ENCODE data around the gene BAIAP2L1.
A peak's percentile ranks its signal among the peaks of the same experiment; 100 is the strongest.

Gene BAIAP2L1

DNA sequence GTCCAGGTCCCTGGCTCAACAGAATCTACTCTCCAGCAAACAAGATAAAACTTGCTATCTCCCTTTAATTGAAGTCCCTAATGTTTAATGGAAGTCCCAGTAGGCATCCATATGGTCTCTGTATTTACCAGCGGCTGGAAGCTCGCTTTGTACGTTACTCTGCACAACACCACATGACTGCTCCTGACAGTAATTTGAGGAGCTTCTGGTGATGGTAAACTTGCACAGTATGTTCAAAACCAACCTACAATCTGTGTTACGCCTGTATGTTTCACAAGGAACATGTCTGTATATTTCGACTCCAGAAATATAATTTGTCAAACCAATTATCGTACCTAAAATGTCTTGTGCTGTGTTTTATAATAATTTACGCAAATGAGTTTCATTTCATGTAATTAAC is 144.5 kb downstream of the BAIAP2L1 start:
- Histone ChIP-seq H3K9me3 (ENCODE audit: control insufficient read depth, insufficient read depth, low read length) (no peaks in the 10 kb centered on the region; the same call in 1 of the 2 replicates), H3K9ac (ENCODE audit: low read depth, low read length) (no peak overlapping the region), H3K4me1 (ENCODE audit: control insufficient read depth, insufficient read depth, low read length) (no peaks in the 10 kb centered on the region), H3K27me3 (ENCODE audit: control insufficient read depth, insufficient read depth, low read length) (no peaks in the 10 kb centered on the region), H3K36me3 (ENCODE audit: control insufficient read depth, insufficient read depth, low read length) (0 out of 2 replicates have a peak, but pooled peaks cover 3% of the 10 kb centered on the region), H3K4me3 (ENCODE audit: low read depth, low read length) (no peak overlapping the region), H3K27ac (ENCODE audit: low read depth, low read length) (no peak overlapping the region)

DNA sequence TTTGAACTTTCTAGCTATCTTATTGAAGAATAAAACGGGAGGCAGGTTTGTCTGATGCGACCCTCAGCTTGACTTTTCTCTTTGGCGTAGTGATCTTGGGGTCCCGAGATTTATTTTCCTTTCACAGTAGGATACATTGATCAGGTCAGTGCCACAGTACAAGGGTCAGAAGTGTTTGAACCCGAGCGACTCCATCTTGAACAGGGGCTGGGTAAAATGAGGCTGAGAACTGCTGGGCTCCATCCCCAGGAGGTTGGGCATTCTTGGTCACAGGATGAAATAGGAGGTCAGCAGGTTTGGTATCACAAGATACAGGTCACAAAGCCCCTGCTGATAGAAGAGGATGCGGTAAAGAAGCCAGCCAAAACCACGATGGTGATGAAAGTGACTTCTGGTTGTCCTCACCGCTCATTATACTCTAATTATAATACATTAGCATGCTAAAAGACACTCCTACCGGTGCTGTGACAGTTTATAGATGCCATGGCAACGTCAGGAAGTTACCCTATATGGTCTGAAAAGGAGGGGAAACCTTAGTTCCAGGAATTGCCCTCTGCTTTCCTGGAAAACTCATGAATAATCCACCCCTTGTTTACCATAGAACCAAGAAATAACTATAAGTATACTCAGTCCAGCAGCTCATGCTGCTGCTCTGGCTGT is 145.8 kb downstream of the BAIAP2L1 start:
- Histone ChIP-seq H3K36me3 (ENCODE audit: control insufficient read depth, insufficient read depth, low read length) (0 out of 2 replicates have a peak, but pooled peaks cover 3% of the 10 kb centered on the region), H3K9ac (ENCODE audit: low read depth, low read length) (no peak overlapping the region), H3K27me3 (ENCODE audit: control insufficient read depth, insufficient read depth, low read length) (no peaks in the 10 kb centered on the region), H3K4me1 (ENCODE audit: control insufficient read depth, insufficient read depth, low read length) (peaks cover 7% of the 10 kb centered on the region; the same call in 1 of the 2 replicates), H3K9me3 (ENCODE audit: control insufficient read depth, insufficient read depth, low read length) (no peaks in the 10 kb centered on the region), H3K4me3 (ENCODE audit: low read depth, low read length) (no peak overlapping the region), H3K27ac (ENCODE audit: low read depth, low read length) (no peak overlapping the region)

DNA sequence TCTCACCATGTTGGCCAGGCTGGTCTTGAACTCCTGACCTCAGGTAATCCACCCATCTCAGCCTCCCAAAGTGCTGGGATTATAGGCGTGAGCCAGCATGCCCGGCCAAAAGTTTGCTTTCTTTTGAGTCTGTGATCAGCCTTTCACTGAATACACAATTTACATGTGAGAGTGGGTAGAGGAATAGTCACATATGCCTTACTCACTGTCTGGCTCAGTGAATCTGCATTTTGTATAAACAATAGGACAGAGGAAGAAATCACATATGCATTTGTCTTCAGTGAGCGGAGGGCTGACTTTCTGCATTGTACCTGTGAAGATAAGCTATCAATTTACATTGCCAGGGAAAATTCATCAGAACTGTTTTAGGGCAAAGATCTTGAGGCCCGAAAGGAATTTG is 146.4 kb downstream of the BAIAP2L1 start:
- no peak overlapping the region for H3K9ac ChIP-seq (ENCODE audit: low read depth, low read length)
- peaks cover 7% of the 10 kb centered on the region; the same call in 1 of the 2 replicates for H3K4me1 ChIP-seq (ENCODE audit: control insufficient read depth, insufficient read depth, low read length)
- no peaks in the 10 kb centered on the region for H3K9me3 ChIP-seq (ENCODE audit: control insufficient read depth, insufficient read depth, low read length)
- no peak overlapping the region for H3K4me3 ChIP-seq (ENCODE audit: low read depth, low read length)
- 0 out of 2 replicates have a peak, but pooled peaks cover 3% of the 10 kb centered on the region for H3K36me3 ChIP-seq (ENCODE audit: control insufficient read depth, insufficient read depth, low read length)
- no peaks in the 10 kb centered on the region for H3K27me3 ChIP-seq (ENCODE audit: control insufficient read depth, insufficient read depth, low read length)
- no peak overlapping the region for H3K27ac ChIP-seq (ENCODE audit: low read depth, low read length)

DNA sequence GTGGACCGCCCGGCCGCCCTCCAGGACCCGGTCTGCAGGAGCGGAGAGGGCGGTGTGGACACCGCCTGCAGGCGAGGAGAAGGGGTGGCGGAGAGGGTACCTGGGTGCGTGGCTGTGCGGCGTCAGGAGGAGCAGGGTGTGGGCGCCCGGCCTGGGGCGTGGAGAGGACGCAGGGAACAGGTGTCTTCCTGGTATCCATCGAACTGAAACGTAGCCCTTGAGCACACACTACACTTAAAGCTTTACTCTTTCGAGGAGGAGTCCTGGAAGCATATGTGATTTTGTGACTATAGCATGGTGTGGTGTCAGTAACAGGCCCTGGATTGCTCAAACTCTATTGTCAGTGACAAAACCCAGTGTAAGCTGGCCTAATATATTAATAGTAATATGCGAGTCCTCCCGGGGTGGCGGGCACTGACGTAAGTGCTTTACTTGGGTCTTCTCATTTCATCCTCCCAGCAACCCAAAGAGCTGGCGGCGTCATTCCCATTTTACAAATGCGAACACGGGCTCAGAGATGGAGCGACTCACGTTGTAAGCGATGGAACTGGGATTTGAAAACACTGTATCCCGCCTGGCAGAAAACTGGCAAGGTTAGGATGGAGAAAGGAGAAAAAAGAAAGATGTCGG is 148.3 kb downstream of the BAIAP2L1 start:
- Histone ChIP-seq H3K36me3 (ENCODE audit: control insufficient read depth, insufficient read depth, low read length) (0 out of 2 replicates have a peak, but pooled peaks cover under 1% of the 10 kb centered on the region), H3K4me3 (ENCODE audit: low read depth, low read length) (peak overlapping the region; percentile 96), H3K27me3 (ENCODE audit: control insufficient read depth, insufficient read depth, low read length) (no peaks in the 10 kb centered on the region), H3K4me1 (ENCODE audit: control insufficient read depth, insufficient read depth, low read length) (peaks cover 7% of the 10 kb centered on the region; the same call in 1 of the 2 replicates), H3K9me3 (ENCODE audit: control insufficient read depth, insufficient read depth, low read length) (no peaks in the 10 kb centered on the region), H3K27ac (ENCODE audit: low read depth, low read length) (peak overlapping the region; percentile 44), H3K9ac (ENCODE audit: low read depth, low read length) (peak overlapping the region; percentile 61)

DNA sequence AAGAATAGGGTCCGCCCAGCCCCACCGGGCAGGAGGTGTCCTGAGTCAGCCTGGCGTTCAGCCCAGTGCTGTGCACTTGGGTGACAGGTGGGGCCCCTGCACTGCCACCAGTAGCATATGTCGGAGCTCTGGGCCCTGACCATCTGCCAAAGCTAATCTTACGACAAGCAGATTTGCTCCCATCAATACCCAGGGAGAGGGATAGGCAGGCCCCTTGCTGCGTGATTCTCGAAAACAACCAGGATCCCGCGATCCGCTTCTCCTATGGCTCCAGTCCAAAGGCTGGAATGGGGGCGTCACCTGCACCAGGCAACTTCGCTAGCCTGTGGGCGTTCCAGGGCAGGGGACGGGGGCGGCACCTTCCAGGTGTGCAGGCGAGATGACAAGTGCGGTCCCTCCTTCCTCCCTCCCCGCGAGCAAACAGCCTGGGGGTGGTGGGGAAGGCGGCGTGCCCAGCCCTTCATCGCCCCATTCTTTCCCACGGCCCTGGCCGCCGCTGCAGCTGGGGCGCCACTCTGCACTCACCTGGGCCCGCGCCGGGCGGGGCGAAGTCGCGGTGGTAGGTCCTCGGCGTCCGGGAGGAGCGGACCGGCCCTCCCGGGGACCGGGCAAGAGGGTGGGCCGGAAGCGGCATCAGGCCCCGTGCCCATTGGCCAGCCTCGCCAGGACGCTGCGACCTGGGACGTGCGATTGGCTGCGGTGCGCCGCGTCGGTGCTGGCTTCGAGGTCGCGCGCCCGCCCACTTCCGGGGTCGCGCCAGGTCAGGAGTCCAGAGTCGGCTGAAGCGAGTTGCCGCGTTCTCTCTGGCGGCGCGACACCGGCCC is 149.1 kb downstream of the BAIAP2L1 start, which contains the start of gene TECPR1:
TSS of gene TECPR1 (minus strand) at position 632 of the 824 bp plus-strand sequence. CDS start 6,086 bp downstream, outside the sequence.
- Histone ChIP-seq H3K36me3 (ENCODE audit: control insufficient read depth, insufficient read depth, low read length) (no peaks in the 10 kb centered on the region), H3K4me3 (ENCODE audit: low read depth, low read length) (peak within 1 kb of the TSS; percentile 96), H3K9ac (ENCODE audit: low read depth, low read length) (peak within 1 kb of the TSS; percentile 61), H3K27ac (ENCODE audit: low read depth, low read length) (peak within 1 kb of the TSS; percentile 78), H3K9me3 (ENCODE audit: control insufficient read depth, insufficient read depth, low read length) (no peaks in the 10 kb centered on the region), H3K27me3 (ENCODE audit: control insufficient read depth, insufficient read depth, low read length) (no peaks in the 10 kb centered on the region), H3K4me1 (ENCODE audit: control insufficient read depth, insufficient read depth, low read length) (peaks cover 7% of the 10 kb centered on the region; the same call in 1 of the 2 replicates)

DNA sequence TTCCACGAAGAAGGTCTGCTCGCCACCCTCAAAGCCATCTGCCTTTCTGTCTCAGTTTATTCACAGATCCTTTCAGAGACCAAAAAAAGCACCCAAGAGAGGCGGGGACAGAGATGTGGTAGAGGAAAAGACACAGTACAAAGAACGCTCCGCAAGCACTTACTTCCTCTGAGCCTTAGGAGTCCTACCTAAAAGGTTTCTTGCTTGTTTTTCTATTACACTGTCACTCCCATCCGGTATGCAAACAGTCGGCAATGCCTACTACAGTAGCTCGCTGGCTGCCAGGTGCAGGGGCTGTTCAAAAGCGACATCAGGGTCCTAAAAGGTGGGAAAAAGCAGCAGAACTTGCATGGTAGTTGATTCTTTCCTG is 149.7 kb downstream of the BAIAP2L1 start:
- no peak overlapping the region for H3K9ac ChIP-seq (ENCODE audit: low read depth, low read length)
- H3K27me3 ChIP-seq (ENCODE audit: control insufficient read depth, insufficient read depth, low read length): no peaks in the 10 kb centered on the region
- H3K27ac ChIP-seq (ENCODE audit: low read depth, low read length): peak overlapping the region; percentile 78
- no peaks in the 10 kb centered on the region for H3K36me3 ChIP-seq (ENCODE audit: control insufficient read depth, insufficient read depth, low read length)
- H3K4me1 ChIP-seq (ENCODE audit: control insufficient read depth, insufficient read depth, low read length): peaks cover 7% of the 10 kb centered on the region; the same call in 1 of the 2 replicates
- H3K9me3 ChIP-seq (ENCODE audit: control insufficient read depth, insufficient read depth, low read length): no peaks in the 10 kb centered on the region
- peak overlapping the region; percentile 96 for H3K4me3 ChIP-seq (ENCODE audit: low read depth, low read length)

DNA sequence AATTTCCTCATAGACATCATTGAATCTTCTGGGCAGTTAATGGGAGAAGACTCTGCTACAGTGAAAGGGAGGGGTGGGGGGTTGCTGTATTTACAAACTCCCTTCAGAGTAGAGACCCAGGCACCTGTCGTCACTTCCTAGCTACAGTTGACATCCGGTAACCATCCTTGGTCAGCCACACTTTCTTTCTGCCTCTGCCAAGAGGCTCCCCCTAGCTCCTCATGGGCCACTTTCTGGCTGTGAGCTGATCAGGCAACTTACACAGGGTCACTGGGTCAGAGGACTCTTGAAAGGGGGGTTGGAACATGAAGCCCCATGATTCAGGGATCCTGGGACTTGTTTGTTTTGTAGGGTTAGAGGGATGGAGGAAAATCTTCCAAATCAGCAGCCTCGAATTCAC is 150.1 kb downstream of the BAIAP2L1 start:
- H3K4me1 ChIP-seq (ENCODE audit: control insufficient read depth, insufficient read depth, low read length): peaks cover 7% of the 10 kb centered on the region; the same call in 1 of the 2 replicates
- H3K9ac ChIP-seq (ENCODE audit: low read depth, low read length): no peak overlapping the region
- H3K4me3 ChIP-seq (ENCODE audit: low read depth, low read length): peak overlapping the region; percentile 96
- H3K9me3 ChIP-seq (ENCODE audit: control insufficient read depth, insufficient read depth, low read length): no peaks in the 10 kb centered on the region
- peak overlapping the region; percentile 34 for H3K27ac ChIP-seq (ENCODE audit: low read depth, low read length)
- H3K27me3 ChIP-seq (ENCODE audit: control insufficient read depth, insufficient read depth, low read length): no peaks in the 10 kb centered on the region
- H3K36me3 ChIP-seq (ENCODE audit: control insufficient read depth, insufficient read depth, low read length): no peaks in the 10 kb centered on the region

DNA sequence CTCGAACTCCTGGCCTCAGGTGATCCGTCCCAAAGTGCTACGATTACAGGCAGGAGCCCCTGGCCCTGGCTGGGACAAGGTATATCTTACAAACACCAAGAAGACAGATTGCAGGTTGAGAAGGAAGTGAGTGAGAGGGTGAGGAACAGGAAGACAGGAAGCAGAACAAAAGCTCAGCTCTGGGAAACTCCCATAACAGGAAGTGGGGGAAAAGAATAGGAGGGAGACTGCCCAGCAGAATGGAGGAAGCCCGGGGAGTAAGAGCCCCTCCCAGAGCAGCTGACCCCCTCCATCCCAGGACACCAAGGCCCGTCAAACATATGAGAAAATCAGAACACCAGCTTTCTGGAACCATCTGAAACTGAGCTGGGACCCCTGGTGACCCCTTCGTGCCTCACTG is 151.8 kb downstream of the BAIAP2L1 start:
- no peaks in the 10 kb centered on the region for H3K9me3 ChIP-seq (ENCODE audit: control insufficient read depth, insufficient read depth, low read length)
- H3K4me1 ChIP-seq (ENCODE audit: control insufficient read depth, insufficient read depth, low read length): peaks cover 7% of the 10 kb centered on the region; the same call in 1 of the 2 replicates
- no peaks in the 10 kb centered on the region for H3K27me3 ChIP-seq (ENCODE audit: control insufficient read depth, insufficient read depth, low read length)
- no peak overlapping the region for H3K9ac ChIP-seq (ENCODE audit: low read depth, low read length)
- H3K27ac ChIP-seq (ENCODE audit: low read depth, low read length): no peak overlapping the region
- no peaks in the 10 kb centered on the region for H3K36me3 ChIP-seq (ENCODE audit: control insufficient read depth, insufficient read depth, low read length)
- no peak overlapping the region for H3K4me3 ChIP-seq (ENCODE audit: low read depth, low read length)

DNA sequence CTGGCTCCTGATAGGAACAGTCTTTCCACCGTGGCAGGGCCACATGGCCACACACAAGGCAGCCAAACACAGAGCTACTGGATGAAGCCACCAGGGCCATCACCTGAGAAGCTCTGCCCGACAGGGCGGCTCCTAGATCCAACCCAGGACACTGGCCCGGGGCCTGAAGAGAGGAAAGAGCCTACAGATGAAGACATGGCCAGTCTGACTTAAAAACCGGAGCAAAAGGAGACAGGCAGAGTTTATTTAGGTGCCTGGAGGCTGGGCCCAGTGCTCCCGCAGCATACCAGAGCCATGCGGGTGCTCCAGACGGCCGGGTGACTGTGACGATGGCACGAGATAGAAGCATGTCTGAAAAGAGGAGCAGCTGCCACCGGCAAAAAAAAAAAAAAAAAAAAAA is 152.7 kb downstream of the BAIAP2L1 start:
- no peak overlapping the region for H3K9ac ChIP-seq (ENCODE audit: low read depth, low read length)
- H3K9me3 ChIP-seq (ENCODE audit: control insufficient read depth, insufficient read depth, low read length): no peaks in the 10 kb centered on the region
- no peaks in the 10 kb centered on the region for H3K36me3 ChIP-seq (ENCODE audit: control insufficient read depth, insufficient read depth, low read length)
- no peak overlapping the region for H3K27ac ChIP-seq (ENCODE audit: low read depth, low read length)
- no peak overlapping the region for H3K4me3 ChIP-seq (ENCODE audit: low read depth, low read length)
- H3K4me1 ChIP-seq (ENCODE audit: control insufficient read depth, insufficient read depth, low read length): peaks cover 7% of the 10 kb centered on the region; the same call in 1 of the 2 replicates
- H3K27me3 ChIP-seq (ENCODE audit: control insufficient read depth, insufficient read depth, low read length): no peaks in the 10 kb centered on the region

DNA sequence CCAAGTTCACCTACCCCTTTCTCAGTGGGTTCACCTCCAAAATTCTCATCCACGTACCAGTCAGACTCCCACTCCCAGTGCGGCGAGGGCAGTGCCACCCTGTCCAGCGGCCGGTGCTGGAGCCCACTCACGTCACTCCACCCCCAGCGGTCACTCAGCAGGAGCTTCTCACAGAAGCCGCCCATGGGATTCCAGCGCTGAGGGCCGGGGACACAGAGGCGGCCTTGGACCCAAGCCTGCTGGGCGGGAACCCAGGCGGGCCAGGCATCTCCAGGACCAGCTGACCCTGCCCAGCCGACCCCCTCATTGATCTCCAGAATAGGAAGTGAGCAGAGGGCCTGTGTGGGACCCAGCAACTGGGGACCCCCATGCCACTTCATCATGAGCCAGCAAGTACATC is 156.0 kb downstream of the BAIAP2L1 start:
- Histone ChIP-seq H3K9ac (ENCODE audit: low read depth, low read length) (no peak overlapping the region), H3K4me3 (ENCODE audit: low read depth, low read length) (no peak overlapping the region), H3K27me3 (ENCODE audit: control insufficient read depth, insufficient read depth, low read length) (no peaks in the 10 kb centered on the region), H3K27ac (ENCODE audit: low read depth, low read length) (no peak overlapping the region), H3K9me3 (ENCODE audit: control insufficient read depth, insufficient read depth, low read length) (no peaks in the 10 kb centered on the region), H3K36me3 (ENCODE audit: control insufficient read depth, insufficient read depth, low read length) (no peaks in the 10 kb centered on the region), H3K4me1 (ENCODE audit: control insufficient read depth, insufficient read depth, low read length) (peaks cover 4% of the 10 kb centered on the region; the same call in 1 of the 2 replicates)
